WTC11 (cell line): ENCODE measurements around the gene PROZ.

Experiments
- ETV6 ChIP-seq: sonication (generic); formaldehyde crosslinking; IDR thresholded peaks from 2 replicates; pipeline ENCODE4 v1.8.1; 2022; ENCODE audit warnings: mild to moderate bottlenecking, missing genetic modification reagents
- GRHL2 ChIP-seq: fragments of 250-450 bp; sonication (Bioruptor Pico); IDR thresholded peaks from 2 replicates; pipeline ENCODE4 v1.8.0; 2022; ENCODE audit warnings: mild to moderate bottlenecking, moderate library complexity; ENCODE audit not compliant: insufficient replicate concordance, severe bottlenecking
- KAT7 ChIP-seq: sonication (generic); formaldehyde crosslinking; IDR thresholded peaks from 2 replicates; pipeline ENCODE4 v1.8.1; 2023; ENCODE audit warnings: missing genetic modification reagents, mild to moderate bottlenecking, borderline replicate concordance
- SMAD4 ChIP-seq: sonication (generic); formaldehyde crosslinking; IDR thresholded peaks from 2 replicates; pipeline ENCODE4 v1.8.0; 2022; ENCODE audit warnings: mild to moderate bottlenecking, missing genetic modification reagents
- SP1 ChIP-seq: sonication (generic); formaldehyde crosslinking; conservative IDR thresholded peaks from 2 replicates; pipeline ENCODE4 v1.8.1; 2022; ENCODE audit warnings: missing genetic modification reagents
- TF ChIP-seq, protein P1 (sequence below): sonication (generic); formaldehyde crosslinking; IDR thresholded peaks from 2 replicates; pipeline ENCODE4 v1.8.0; 2022; ENCODE audit warnings: mild to moderate bottlenecking, missing genetic modification reagents
- TF ChIP-seq, protein P2 (sequence below): fragments of 200-600 bp; IDR thresholded peaks from 2 replicates; pipeline ENCODE4 v1.8.0; 2022; ENCODE audit warnings: antibody characterized with exemption
- TF ChIP-seq, protein P3 (sequence below): sonication (generic); formaldehyde crosslinking; IDR thresholded peaks from 2 replicates; pipeline ENCODE4 v1.8.0; 2023; ENCODE audit warnings: missing genetic modification reagents
- TF ChIP-seq, protein P4 (sequence below): sonication (generic); formaldehyde crosslinking; IDR thresholded peaks from 2 replicates; pipeline ENCODE4 v1.8.0; 2022; ENCODE audit warnings: missing genetic modification reagents
- TF ChIP-seq, protein P5 (sequence below): sonication (generic); formaldehyde crosslinking; IDR thresholded peaks from 2 replicates; pipeline ENCODE4 v1.8.1; 2022; ENCODE audit warnings: low read depth, missing genetic modification reagents, borderline replicate concordance
- TF ChIP-seq, protein P6 (sequence below): sonication (generic); formaldehyde crosslinking; IDR thresholded peaks from 2 replicates; pipeline ENCODE4 v1.8.1; 2022; ENCODE audit warnings: mild to moderate bottlenecking, moderate library complexity, missing genetic modification reagents
- TF ChIP-seq, protein P7 (sequence below): sonication (generic); formaldehyde crosslinking; conservative IDR thresholded peaks from 2 replicates; pipeline ENCODE4 v1.8.1; 2023; ENCODE audit warnings: mild to moderate bottlenecking, low read depth, missing genetic modification reagents, moderate library complexity
- TF ChIP-seq, protein P8 (sequence below): sonication (generic); formaldehyde crosslinking; IDR thresholded peaks from 2 replicates; pipeline ENCODE4 v1.8.0; 2023; ENCODE audit warnings: missing genetic modification reagents, mild to moderate bottlenecking, borderline replicate concordance

DNA sequence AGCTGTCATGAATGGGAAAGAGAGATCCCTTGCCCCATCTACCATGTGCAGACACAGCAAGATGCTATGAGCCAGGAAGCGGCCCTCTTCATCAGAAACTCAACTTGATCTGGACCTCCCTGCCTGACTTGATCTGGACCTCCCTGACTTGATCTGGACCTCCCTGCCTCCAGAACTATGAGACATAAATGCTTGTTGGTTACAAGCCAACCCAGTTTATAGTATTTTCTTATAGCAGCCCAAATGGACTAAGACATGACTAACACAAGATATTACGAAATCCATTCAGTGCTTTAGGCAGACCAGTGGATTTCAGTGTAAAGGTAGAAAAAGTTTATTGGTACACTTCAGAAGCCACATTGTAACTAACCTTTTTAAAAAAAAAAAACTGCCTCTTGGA is 34.5 kb downstream of the PROZ start:
- TF ChIP-seq, protein P1, sequence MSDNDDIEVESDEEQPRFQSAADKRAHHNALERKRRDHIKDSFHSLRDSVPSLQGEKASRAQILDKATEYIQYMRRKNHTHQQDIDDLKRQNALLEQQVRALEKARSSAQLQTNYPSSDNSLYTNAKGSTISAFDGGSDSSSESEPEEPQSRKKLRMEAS (CRISPR knock-in tag), result no peak
- no peak for TF ChIP-seq KAT7 (CRISPR knock-in tag)
- TF ChIP-seq, protein P2, sequence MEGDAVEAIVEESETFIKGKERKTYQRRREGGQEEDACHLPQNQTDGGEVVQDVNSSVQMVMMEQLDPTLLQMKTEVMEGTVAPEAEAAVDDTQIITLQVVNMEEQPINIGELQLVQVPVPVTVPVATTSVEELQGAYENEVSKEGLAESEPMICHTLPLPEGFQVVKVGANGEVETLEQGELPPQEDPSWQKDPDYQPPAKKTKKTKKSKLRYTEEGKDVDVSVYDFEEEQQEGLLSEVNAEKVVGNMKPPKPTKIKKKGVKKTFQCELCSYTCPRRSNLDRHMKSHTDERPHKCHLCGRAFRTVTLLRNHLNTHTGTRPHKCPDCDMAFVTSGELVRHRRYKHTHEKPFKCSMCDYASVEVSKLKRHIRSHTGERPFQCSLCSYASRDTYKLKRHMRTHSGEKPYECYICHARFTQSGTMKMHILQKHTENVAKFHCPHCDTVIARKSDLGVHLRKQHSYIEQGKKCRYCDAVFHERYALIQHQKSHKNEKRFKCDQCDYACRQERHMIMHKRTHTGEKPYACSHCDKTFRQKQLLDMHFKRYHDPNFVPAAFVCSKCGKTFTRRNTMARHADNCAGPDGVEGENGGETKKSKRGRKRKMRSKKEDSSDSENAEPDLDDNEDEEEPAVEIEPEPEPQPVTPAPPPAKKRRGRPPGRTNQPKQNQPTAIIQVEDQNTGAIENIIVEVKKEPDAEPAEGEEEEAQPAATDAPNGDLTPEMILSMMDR, result no peak
- TF ChIP-seq GRHL2 (CRISPR knock-in tag), result no peak
- TF ChIP-seq, protein P3, sequence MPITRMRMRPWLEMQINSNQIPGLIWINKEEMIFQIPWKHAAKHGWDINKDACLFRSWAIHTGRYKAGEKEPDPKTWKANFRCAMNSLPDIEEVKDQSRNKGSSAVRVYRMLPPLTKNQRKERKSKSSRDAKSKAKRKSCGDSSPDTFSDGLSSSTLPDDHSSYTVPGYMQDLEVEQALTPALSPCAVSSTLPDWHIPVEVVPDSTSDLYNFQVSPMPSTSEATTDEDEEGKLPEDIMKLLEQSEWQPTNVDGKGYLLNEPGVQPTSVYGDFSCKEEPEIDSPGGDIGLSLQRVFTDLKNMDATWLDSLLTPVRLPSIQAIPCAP (CRISPR knock-in tag), result no peak
- no peak for TF ChIP-seq SMAD4 (CRISPR knock-in tag)
- no peak for TF ChIP-seq SP1
- TF ChIP-seq, protein P4, sequence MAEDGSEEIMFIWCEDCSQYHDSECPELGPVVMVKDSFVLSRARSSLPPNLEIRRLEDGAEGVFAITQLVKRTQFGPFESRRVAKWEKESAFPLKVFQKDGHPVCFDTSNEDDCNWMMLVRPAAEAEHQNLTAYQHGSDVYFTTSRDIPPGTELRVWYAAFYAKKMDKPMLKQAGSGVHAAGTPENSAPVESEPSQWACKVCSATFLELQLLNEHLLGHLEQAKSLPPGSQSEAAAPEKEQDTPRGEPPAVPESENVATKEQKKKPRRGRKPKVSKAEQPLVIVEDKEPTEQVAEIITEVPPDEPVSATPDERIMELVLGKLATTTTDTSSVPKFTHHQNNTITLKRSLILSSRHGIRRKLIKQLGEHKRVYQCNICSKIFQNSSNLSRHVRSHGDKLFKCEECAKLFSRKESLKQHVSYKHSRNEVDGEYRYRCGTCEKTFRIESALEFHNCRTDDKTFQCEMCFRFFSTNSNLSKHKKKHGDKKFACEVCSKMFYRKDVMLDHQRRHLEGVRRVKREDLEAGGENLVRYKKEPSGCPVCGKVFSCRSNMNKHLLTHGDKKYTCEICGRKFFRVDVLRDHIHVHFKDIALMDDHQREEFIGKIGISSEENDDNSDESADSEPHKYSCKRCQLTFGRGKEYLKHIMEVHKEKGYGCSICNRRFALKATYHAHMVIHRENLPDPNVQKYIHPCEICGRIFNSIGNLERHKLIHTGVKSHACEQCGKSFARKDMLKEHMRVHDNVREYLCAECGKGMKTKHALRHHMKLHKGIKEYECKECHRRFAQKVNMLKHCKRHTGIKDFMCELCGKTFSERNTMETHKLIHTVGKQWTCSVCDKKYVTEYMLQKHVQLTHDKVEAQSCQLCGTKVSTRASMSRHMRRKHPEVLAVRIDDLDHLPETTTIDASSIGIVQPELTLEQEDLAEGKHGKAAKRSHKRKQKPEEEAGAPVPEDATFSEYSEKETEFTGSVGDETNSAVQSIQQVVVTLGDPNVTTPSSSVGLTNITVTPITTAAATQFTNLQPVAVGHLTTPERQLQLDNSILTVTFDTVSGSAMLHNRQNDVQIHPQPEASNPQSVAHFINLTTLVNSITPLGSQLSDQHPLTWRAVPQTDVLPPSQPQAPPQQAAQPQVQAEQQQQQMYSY (CRISPR knock-in tag), result no peak
- TF ChIP-seq, protein P5, sequence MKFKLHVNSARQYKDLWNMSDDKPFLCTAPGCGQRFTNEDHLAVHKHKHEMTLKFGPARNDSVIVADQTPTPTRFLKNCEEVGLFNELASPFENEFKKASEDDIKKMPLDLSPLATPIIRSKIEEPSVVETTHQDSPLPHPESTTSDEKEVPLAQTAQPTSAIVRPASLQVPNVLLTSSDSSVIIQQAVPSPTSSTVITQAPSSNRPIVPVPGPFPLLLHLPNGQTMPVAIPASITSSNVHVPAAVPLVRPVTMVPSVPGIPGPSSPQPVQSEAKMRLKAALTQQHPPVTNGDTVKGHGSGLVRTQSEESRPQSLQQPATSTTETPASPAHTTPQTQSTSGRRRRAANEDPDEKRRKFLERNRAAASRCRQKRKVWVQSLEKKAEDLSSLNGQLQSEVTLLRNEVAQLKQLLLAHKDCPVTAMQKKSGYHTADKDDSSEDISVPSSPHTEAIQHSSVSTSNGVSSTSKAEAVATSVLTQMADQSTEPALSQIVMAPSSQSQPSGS (CRISPR knock-in tag), result no peak
- TF ChIP-seq, protein P6, sequence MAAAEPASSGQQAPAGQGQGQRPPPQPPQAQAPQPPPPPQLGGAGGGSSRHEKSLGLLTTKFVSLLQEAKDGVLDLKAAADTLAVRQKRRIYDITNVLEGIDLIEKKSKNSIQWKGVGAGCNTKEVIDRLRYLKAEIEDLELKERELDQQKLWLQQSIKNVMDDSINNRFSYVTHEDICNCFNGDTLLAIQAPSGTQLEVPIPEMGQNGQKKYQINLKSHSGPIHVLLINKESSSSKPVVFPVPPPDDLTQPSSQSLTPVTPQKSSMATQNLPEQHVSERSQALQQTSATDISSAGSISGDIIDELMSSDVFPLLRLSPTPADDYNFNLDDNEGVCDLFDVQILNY, result no peak
- TF ChIP-seq, protein P7, sequence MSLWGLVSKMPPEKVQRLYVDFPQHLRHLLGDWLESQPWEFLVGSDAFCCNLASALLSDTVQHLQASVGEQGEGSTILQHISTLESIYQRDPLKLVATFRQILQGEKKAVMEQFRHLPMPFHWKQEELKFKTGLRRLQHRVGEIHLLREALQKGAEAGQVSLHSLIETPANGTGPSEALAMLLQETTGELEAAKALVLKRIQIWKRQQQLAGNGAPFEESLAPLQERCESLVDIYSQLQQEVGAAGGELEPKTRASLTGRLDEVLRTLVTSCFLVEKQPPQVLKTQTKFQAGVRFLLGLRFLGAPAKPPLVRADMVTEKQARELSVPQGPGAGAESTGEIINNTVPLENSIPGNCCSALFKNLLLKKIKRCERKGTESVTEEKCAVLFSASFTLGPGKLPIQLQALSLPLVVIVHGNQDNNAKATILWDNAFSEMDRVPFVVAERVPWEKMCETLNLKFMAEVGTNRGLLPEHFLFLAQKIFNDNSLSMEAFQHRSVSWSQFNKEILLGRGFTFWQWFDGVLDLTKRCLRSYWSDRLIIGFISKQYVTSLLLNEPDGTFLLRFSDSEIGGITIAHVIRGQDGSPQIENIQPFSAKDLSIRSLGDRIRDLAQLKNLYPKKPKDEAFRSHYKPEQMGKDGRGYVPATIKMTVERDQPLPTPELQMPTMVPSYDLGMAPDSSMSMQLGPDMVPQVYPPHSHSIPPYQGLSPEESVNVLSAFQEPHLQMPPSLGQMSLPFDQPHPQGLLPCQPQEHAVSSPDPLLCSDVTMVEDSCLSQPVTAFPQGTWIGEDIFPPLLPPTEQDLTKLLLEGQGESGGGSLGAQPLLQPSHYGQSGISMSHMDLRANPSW (CRISPR knock-in tag), result no peak
- no peak for TF ChIP-seq ETV6
- TF ChIP-seq, protein P8, sequence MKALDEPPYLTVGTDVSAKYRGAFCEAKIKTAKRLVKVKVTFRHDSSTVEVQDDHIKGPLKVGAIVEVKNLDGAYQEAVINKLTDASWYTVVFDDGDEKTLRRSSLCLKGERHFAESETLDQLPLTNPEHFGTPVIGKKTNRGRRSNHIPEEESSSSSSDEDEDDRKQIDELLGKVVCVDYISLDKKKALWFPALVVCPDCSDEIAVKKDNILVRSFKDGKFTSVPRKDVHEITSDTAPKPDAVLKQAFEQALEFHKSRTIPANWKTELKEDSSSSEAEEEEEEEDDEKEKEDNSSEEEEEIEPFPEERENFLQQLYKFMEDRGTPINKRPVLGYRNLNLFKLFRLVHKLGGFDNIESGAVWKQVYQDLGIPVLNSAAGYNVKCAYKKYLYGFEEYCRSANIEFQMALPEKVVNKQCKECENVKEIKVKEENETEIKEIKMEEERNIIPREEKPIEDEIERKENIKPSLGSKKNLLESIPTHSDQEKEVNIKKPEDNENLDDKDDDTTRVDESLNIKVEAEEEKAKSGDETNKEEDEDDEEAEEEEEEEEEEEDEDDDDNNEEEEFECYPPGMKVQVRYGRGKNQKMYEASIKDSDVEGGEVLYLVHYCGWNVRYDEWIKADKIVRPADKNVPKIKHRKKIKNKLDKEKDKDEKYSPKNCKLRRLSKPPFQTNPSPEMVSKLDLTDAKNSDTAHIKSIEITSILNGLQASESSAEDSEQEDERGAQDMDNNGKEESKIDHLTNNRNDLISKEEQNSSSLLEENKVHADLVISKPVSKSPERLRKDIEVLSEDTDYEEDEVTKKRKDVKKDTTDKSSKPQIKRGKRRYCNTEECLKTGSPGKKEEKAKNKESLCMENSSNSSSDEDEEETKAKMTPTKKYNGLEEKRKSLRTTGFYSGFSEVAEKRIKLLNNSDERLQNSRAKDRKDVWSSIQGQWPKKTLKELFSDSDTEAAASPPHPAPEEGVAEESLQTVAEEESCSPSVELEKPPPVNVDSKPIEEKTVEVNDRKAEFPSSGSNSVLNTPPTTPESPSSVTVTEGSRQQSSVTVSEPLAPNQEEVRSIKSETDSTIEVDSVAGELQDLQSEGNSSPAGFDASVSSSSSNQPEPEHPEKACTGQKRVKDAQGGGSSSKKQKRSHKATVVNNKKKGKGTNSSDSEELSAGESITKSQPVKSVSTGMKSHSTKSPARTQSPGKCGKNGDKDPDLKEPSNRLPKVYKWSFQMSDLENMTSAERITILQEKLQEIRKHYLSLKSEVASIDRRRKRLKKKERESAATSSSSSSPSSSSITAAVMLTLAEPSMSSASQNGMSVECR (CRISPR knock-in tag), result no peak
